K562 (cell line): ENCODE data around the gene TLE6. TPM values are rescaled to one million over a fixed set of nuclear protein-coding genes. Genes with fewer than 3 reads are reported as not detected.
A peak's percentile ranks its signal among the peaks of the same experiment; 100 is the strongest.

Experiments
- EGR1 ChIP-seq: fragments of 450-650 bp; conservative IDR thresholded peaks from 2 replicates; pipeline ENCODE4 v1.6.1; 2017; ENCODE audit warnings: mild to moderate bottlenecking
- EP300 ChIP-seq: IDR thresholded peaks from 2 replicates; pipeline ENCODE4 v1.6.1; 2012; ENCODE audit warnings: low read length, improper control_type of control experiment
- ETV1 ChIP-seq: fragments of 450-650 bp; conservative IDR thresholded peaks from 2 replicates; pipeline ENCODE4 v1.6.1; 2016; ENCODE audit warnings: missing genetic modification characterization, control low read depth, low read depth, missing compliant biosample characterization
- EWSR1 ChIP-seq: fragments of 450-650 bp; IDR thresholded peaks from 2 replicates; pipeline ENCODE4 v1.6.1; 2018; ENCODE audit warnings: borderline replicate concordance, mild to moderate bottlenecking, low read depth, moderate library complexity; ENCODE audit not compliant: partially characterized antibody
- GABPB2 ChIP-seq: fragments of 250-450 bp; sonication (Bioruptor Pico); conservative IDR thresholded peaks from 2 replicates; pipeline ENCODE4 v1.5.1; 2021; ENCODE audit warnings: mild to moderate bottlenecking
- KLF16 ChIP-seq: IDR thresholded peaks from 2 replicates; pipeline ENCODE4 v1.6.1; 2016; ENCODE audit warnings: antibody characterized with exemption
- NCOA1 ChIP-seq: fragments of 450-650 bp; IDR thresholded peaks from 2 replicates; pipeline ENCODE4 v1.6.1; 2016; ENCODE audit warnings: low read depth
- NELFE ChIP-seq: IDR thresholded peaks from 2 replicates; pipeline ENCODE4 v1.6.1; 2011; ENCODE audit warnings: mild to moderate bottlenecking; ENCODE audit not compliant: insufficient read depth, insufficient read length
- NR1H2 ChIP-seq: sonication (generic); formaldehyde crosslinking; IDR thresholded peaks from 2 replicates; pipeline ENCODE4 v1.4.0; 2020; ENCODE audit warnings: mild to moderate bottlenecking, missing genetic modification reagents
- PTBP1 ChIP-seq: fragments of 200-400 bp; formaldehyde crosslinking; IDR thresholded peaks from 2 replicates; pipeline ENCODE4 v1.6.1; 2017; ENCODE audit warnings: low read depth, low read length
- SIRT6 ChIP-seq: IDR thresholded peaks from one replicate; pipeline ENCODE4 v1.6.1; 2012; ENCODE audit warnings: low read depth, mild to moderate bottlenecking, control low read depth, inconsistent platforms, low read length, moderate library complexity
- TCF3 ChIP-seq: sonication (generic); formaldehyde crosslinking; IDR thresholded peaks from 2 replicates; pipeline ENCODE4 v1.4.0; 2020; ENCODE audit warnings: mild to moderate bottlenecking, missing genetic modification reagents
- TSC22D4 ChIP-seq: fragments of 450-650 bp; IDR thresholded peaks from 2 replicates; pipeline ENCODE4 v1.6.1; 2016; ENCODE audit warnings: missing genetic modification characterization, missing biosample characterization, control low read depth
- U2AF2 ChIP-seq: fragments of 200-400 bp; formaldehyde crosslinking; optimal IDR thresholded peaks from 2 replicates; pipeline ENCODE3; 2017; ENCODE audit warnings: low read depth, mild to moderate bottlenecking, low read length
- ZNF384 ChIP-seq: IDR thresholded peaks from 2 replicates; pipeline ENCODE4 v1.6.1; 2012; ENCODE audit warnings: low read depth, low read length, improper control_type of control experiment
- ZNF561 ChIP-seq: fragments of 450-650 bp; formaldehyde crosslinking; conservative IDR thresholded peaks from 2 replicates; pipeline ENCODE4 v1.4.0; 2020; ENCODE audit warnings: mild to moderate bottlenecking, moderate library complexity
- polyA plus RNA-seq, 8 experiments: library from polyadenylated mRNA; depleted of rRNA in 4 of 8; stranded (reverse) in 5 of 8; unstranded in 3 of 8; fragments of >200 nt; fragmentation: Nextera tagmentation in 2 of 8; fragmentation: Illumina TruSeq in 1 of 8; extraction: Ambion mirVana in 2 of 8; extraction: Trizol in 1 of 8; gene quantifications; 2 replicates each; pipeline versions ENCODE4 v1.2.1 to v1.2.3, GENCODE V29; 2011 to 2014; ENCODE audit warnings: inconsistent platforms in 1 of 8, missing spikeins in 1 of 8
- total RNA-seq, 7 experiments: library from RNA; depleted of rRNA in 6 of 7; stranded (reverse); fragments of >200 nt in 6 of 7; fragmentation: Illumina TruSeq in 2 of 7; extraction: Trizol in 2 of 7; gene quantifications; 2 replicates each; pipeline versions ENCODE4 v1.2.1 to v1.2.3, GENCODE V29; 2011 to 2021; ENCODE audit warnings: low replicate concordance in 1 of 7
- TF ChIP-seq, protein P1 (sequence below): sonication (generic); formaldehyde crosslinking; IDR thresholded peaks from 2 replicates; pipeline ENCODE4 v1.8.1; 2023; ENCODE audit warnings: mild to moderate bottlenecking, missing genetic modification reagents, moderate library complexity
- TF ChIP-seq, protein P2 (sequence below): fragments of 250-450 bp; sonication (Bioruptor Pico); IDR thresholded peaks from 2 replicates; pipeline ENCODE4 v1.8.0; 2022; ENCODE audit warnings: moderate library complexity, mild to moderate bottlenecking, inconsistent platforms
- TF ChIP-seq, protein P3 (sequence below): sonication (generic); formaldehyde crosslinking; IDR thresholded peaks from 2 replicates; pipeline ENCODE4 v1.4.0; 2020; ENCODE audit warnings: mild to moderate bottlenecking, missing genetic modification reagents

Gene TLE6
- total and polyA plus RNA-seq, 9 of the 15 experiments (the other 6 are each of a cell fraction or from before 2014, with no cell fraction given): 1.1 to 6.1 (median 2.5) TPM

- TF ChIP-seq, protein P1, sequence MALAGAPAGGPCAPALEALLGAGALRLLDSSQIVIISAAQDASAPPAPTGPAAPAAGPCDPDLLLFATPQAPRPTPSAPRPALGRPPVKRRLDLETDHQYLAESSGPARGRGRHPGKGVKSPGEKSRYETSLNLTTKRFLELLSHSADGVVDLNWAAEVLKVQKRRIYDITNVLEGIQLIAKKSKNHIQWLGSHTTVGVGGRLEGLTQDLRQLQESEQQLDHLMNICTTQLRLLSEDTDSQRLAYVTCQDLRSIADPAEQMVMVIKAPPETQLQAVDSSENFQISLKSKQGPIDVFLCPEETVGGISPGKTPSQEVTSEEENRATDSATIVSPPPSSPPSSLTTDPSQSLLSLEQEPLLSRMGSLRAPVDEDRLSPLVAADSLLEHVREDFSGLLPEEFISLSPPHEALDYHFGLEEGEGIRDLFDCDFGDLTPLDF (CRISPR knock-in tag): peak; percentile 26; the same call in 1 of the 2 replicates
- TF ChIP-seq, protein P2, sequence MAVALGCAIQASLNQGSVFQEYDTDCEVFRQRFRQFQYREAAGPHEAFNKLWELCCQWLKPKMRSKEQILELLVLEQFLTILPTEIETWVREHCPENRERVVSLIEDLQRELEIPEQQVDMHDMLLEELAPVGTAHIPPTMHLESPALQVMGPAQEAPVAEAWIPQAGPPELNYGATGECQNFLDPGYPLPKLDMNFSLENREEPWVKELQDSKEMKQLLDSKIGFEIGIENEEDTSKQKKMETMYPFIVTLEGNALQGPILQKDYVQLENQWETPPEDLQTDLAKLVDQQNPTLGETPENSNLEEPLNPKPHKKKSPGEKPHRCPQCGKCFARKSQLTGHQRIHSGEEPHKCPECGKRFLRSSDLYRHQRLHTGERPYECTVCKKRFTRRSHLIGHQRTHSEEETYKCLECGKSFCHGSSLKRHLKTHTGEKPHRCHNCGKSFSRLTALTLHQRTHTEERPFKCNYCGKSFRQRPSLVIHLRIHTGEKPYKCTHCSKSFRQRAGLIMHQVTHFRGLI (CRISPR knock-in tag): 0 out of 2 replicates have a peak, but pooled peaks have one; percentile 7
- TF ChIP-seq ETV1 (tag): peak; percentile 24; the same call in 1 of the 2 replicates
- TF ChIP-seq NR1H2 (CRISPR knock-in tag): no peak
- no peak for TF ChIP-seq TSC22D4
- TF ChIP-seq EGR1: peak; percentile 91
- no peak for TF ChIP-seq SIRT6
- TF ChIP-seq, protein P3, sequence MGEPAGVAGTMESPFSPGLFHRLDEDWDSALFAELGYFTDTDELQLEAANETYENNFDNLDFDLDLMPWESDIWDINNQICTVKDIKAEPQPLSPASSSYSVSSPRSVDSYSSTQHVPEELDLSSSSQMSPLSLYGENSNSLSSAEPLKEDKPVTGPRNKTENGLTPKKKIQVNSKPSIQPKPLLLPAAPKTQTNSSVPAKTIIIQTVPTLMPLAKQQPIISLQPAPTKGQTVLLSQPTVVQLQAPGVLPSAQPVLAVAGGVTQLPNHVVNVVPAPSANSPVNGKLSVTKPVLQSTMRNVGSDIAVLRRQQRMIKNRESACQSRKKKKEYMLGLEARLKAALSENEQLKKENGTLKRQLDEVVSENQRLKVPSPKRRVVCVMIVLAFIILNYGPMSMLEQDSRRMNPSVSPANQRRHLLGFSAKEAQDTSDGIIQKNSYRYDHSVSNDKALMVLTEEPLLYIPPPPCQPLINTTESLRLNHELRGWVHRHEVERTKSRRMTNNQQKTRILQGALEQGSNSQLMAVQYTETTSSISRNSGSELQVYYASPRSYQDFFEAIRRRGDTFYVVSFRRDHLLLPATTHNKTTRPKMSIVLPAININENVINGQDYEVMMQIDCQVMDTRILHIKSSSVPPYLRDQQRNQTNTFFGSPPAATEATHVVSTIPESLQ (CRISPR knock-in tag): 0 out of 2 replicates have a peak, but pooled peaks have one; percentile 62
- TF ChIP-seq EWSR1: no peak
- no peak for TF ChIP-seq GABPB2 (CRISPR knock-in tag)
- no peak for TF ChIP-seq EP300
- TF ChIP-seq ZNF561 (CRISPR knock-in tag): no peak; the same call in 1 of the 2 replicates
- TF ChIP-seq U2AF2: no peak
- TF ChIP-seq TCF3: no peak
- TF ChIP-seq PTBP1: no peak
- TF ChIP-seq KLF16: no peak
- no peak for TF ChIP-seq ZNF384
- TF ChIP-seq NCOA1: no peak
- no peak for TF ChIP-seq NELFE
Measured at GRCh38 chr19:2944775-2945574, 32.4 kb upstream of the TLE6 start, which contains the start of gene ZNF77 (continued).
